ENCODE data around the gene MNT. TPM values are rescaled to one million over a fixed set of nuclear protein-coding genes. Genes with fewer than 3 reads are reported as not detected.
A peak's percentile ranks its signal among the peaks of the same experiment; 100 is the strongest.

MNT gene
- total and polyA plus RNA-seq, 9 of the 15 experiments (the other 6 are each of a cell fraction or from before 2014, with no cell fraction given) = 0.18 to 23.8 (median 5.3) TPM

GRCh38 chr17:2399572-2400473 lies 1.0 kb downstream of the MNT start (continued):
- TF ChIP-seq UBTF (IDR thresholded peaks at IDR 0.05; ENCODE audit: borderline replicate concordance in 1 of 2, low read depth in 2 of 2, low read length in 2 of 2) (no peak), CTBP1 (IDR thresholded peaks at IDR 0.05; ENCODE audit: borderline replicate concordance) (peak; percentile 46; the same call in 1 of the 2 replicates), ZNF23 (CRISPR knock-in tag; IDR thresholded peaks at IDR 0.05) (no peak), ZBTB2 (IDR thresholded peaks at IDR 0.05) (peak; percentile 90), LARP7 (IDR thresholded peaks at IDR 0.05) (no peak), TARDBP (IDR thresholded peaks at IDR 0.05) (0 out of 2 replicates have a peak, but pooled peaks have one; percentile 20), PML (IDR thresholded peaks at IDR 0.05; ENCODE audit: low read length) (peak; percentile 68; the same call in 1 of the 2 replicates), PHF8 (IDR thresholded peaks at IDR 0.05; ENCODE audit: borderline replicate concordance, low read length) (peak; percentile 25; the same call in 1 of the 2 replicates), RAD51 (IDR thresholded peaks at IDR 0.05; ENCODE audit: borderline replicate concordance, low read depth) (peak; percentile 59), ZNF253 (CRISPR knock-in tag; conservative IDR thresholded peaks at IDR 0.05) (no peak), MCM3 (IDR thresholded peaks at IDR 0.05) (no peak), ATF3 (IDR thresholded peaks at IDR 0.05) (peak; percentile 54; the same call in 1 of the 2 replicates), ATF3 (CRISPR knock-in tag; conservative IDR thresholded peaks at IDR 0.05) (no peak), FOXK2 (conservative IDR thresholded peaks at IDR 0.05 in 1 of 2, IDR thresholded peaks at IDR 0.05 in 1 of 2; ENCODE audit: low read depth in 2 of 2) (peak; percentile 39 to 70; a peak in 2 of 4 replicates), JUNB (CRISPR knock-in tag; conservative IDR thresholded peaks at IDR 0.05) (no peak), CAMTA2 (CRISPR knock-in tag; conservative IDR thresholded peaks at IDR 0.05) (no peak), RBFOX2 (IDR thresholded peaks at IDR 0.05; ENCODE audit: low read depth, low read length) (peak; percentile 87), FOXJ3 (CRISPR knock-in tag; IDR thresholded peaks at IDR 0.05) (no peak), USF2 (CRISPR knock-in tag; IDR thresholded peaks at IDR 0.05) (peak; percentile 78), NONO (IDR thresholded peaks at IDR 0.05; ENCODE audit: low read depth in 2 of 2, low read length in 1 of 2) (0 out of 4 replicates have a peak, but pooled peaks of 1 of the 2 experiments have one; percentile 17), ZNF146 (CRISPR knock-in tag; IDR thresholded peaks at IDR 0.05; ENCODE audit: unreplicated experiment) (no peak), SIN3A (IDR thresholded peaks at IDR 0.05; ENCODE audit: borderline replicate concordance in 2 of 2, control insufficient read depth in 1 of 2, low read depth in 2 of 2, low read length in 2 of 2) (peak in 1 of 2 experiments; percentile 60; a peak in 1 of 4 replicates)

All from K562 (cell line).